BE2C (cell line): ENCODE data around the gene RAB31.
A peak's percentile ranks its signal among the peaks of the same experiment; 100 is the strongest.
"Not testable (repeated sequence)": the region's sequence is repeated elsewhere in the genome, so short reads cannot be mapped to it uniquely, and the experiment has no call there.

Experiments
- DNase-seq: peaks from one replicate; pipeline ENCODE4 v3.0.0-alpha.2; 2020
- H3K27me3 ChIP-seq: fragments of 250-450 bp; sonication (Bioruptor Pico); 2 replicates; pipeline ENCODE4 v1.5.1; 2020; ENCODE audit warnings: mild to moderate bottlenecking
- H3K36me3 ChIP-seq: fragments of 250-450 bp; sonication (Bioruptor Pico); 2 replicates; pipeline ENCODE4 v1.5.1; 2020; ENCODE audit warnings: mild to moderate bottlenecking
- H3K4me1 ChIP-seq: fragments of 250-450 bp; sonication (Bioruptor Pico); 2 replicates; pipeline ENCODE4 v1.5.1; 2020
- H3K4me3 ChIP-seq: 2 replicates; pipeline ENCODE4 v1.5.1; 2011; ENCODE audit warnings: low read depth, low read length
- H3K9me3 ChIP-seq: fragments of 250-450 bp; sonication (Bioruptor Pico); 2 replicates; pipeline ENCODE4 v1.5.1; 2020
- TF ChIP-seq, protein P1 (sequence below): IDR thresholded peaks from 2 replicates; pipeline ENCODE4 v1.5.1; 2012; ENCODE audit warnings: mild to moderate bottlenecking, low read depth, low read length

The RAB31 gene

GRCh38 chr18:9669016-9669415, 39.1 kb upstream of the RAB31 start:
- no peaks in the 10 kb centered on the region for H3K4me1 ChIP-seq
- TF ChIP-seq, protein P1, sequence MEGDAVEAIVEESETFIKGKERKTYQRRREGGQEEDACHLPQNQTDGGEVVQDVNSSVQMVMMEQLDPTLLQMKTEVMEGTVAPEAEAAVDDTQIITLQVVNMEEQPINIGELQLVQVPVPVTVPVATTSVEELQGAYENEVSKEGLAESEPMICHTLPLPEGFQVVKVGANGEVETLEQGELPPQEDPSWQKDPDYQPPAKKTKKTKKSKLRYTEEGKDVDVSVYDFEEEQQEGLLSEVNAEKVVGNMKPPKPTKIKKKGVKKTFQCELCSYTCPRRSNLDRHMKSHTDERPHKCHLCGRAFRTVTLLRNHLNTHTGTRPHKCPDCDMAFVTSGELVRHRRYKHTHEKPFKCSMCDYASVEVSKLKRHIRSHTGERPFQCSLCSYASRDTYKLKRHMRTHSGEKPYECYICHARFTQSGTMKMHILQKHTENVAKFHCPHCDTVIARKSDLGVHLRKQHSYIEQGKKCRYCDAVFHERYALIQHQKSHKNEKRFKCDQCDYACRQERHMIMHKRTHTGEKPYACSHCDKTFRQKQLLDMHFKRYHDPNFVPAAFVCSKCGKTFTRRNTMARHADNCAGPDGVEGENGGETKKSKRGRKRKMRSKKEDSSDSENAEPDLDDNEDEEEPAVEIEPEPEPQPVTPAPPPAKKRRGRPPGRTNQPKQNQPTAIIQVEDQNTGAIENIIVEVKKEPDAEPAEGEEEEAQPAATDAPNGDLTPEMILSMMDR = no peak
- no peak for DNase-seq
- H3K36me3 ChIP-seq = no peaks in the 10 kb centered on the region
- no peak overlapping the region for H3K4me3 ChIP-seq
- H3K27me3 ChIP-seq = no peaks in the 10 kb centered on the region
- no peaks in the 10 kb centered on the region for H3K9me3 ChIP-seq

DNA sequence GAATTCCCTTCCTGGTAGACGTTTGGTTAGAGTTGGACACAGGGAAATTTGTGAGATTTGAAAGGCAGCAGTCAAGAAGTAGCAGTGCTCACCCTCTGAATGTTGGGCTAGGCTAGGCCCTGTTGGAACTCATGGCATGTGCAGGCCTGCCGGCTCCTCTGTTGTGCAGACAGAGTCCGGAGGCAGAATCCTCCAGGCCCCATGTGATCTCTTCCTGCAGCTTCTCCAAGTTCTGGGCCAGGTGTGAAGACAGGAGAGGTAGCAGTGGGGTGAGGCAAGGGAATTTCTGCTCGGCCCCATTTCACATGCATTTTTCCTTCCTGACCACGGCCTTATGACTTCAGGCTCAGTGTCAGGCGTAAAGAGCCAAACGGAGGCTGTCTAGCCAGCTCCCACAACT, 36.9 kb upstream of the RAB31 start:
- Histone ChIP-seq H3K4me3 (no peak overlapping the region), H3K27me3 (no peaks in the 10 kb centered on the region), H3K36me3 (no peaks in the 10 kb centered on the region), H3K9me3 (no peaks in the 10 kb centered on the region), H3K4me1 (no peaks in the 10 kb centered on the region)
- DNase-seq = no peak
- TF ChIP-seq, protein P1 = no peak

GRCh38 chr18:9673296-9674251, 34.5 kb upstream of the RAB31 start:
- TF ChIP-seq, protein P1 = 0 out of 2 replicates have a peak, but pooled peaks have one; percentile 5
- no peak for DNase-seq
- Histone ChIP-seq H3K4me1 (no peaks in the 10 kb centered on the region), H3K27me3 (no peaks in the 10 kb centered on the region), H3K36me3 (no peaks in the 10 kb centered on the region), H3K9me3 (no peaks in the 10 kb centered on the region), H3K4me3 (no peak overlapping the region)

DNA sequence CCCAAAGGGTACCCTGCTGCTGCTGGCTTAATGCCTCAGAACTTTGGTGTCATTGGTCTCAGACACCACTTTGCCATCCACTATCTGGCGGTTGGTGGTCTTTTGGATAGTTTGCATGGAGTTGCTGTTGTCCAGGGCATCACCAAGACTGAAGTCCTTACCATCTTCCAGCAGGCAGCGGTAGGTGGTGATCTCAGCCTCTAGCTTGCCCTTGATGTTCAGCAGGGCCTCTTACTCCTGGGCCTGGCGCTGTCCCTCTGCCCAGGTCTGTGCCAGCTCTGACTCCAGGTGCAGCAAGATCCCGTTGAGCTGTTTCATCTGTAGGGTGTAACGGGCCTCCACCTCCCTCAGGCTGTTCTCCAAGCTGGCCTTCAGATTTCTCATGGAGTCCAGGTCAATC, 29.9 kb upstream of the RAB31 start:
- not testable (repeated sequence) for H3K4me3 ChIP-seq, DNase-seq, H3K4me1 ChIP-seq, H3K36me3 ChIP-seq, H3K27me3 ChIP-seq, H3K9me3 ChIP-seq

GRCh38 chr18:9679125-9679524, 29.0 kb upstream of the RAB31 start:
- Histone ChIP-seq H3K4me3 (no peak overlapping the region), H3K27me3 (no peaks in the 10 kb centered on the region), H3K9me3 (no peaks in the 10 kb centered on the region), H3K4me1 (no peaks in the 10 kb centered on the region), H3K36me3 (no peaks in the 10 kb centered on the region)
- TF ChIP-seq, protein P1 = no peak
- DNase-seq = no peak

- no peak for DNase-seq
- Histone ChIP-seq H3K9me3 (no peaks in the 10 kb centered on the region), H3K36me3 (no peaks in the 10 kb centered on the region), H3K4me1 (no peaks in the 10 kb centered on the region), H3K27me3 (no peaks in the 10 kb centered on the region), H3K4me3 (no peak overlapping the region)
- TF ChIP-seq, protein P1 = no peak
Measured at GRCh38 chr18:9681217-9681616, 26.9 kb upstream of the RAB31 start.
